ENCODE measurements around the gene HSD17B13.

The HSD17B13 gene, protein sequence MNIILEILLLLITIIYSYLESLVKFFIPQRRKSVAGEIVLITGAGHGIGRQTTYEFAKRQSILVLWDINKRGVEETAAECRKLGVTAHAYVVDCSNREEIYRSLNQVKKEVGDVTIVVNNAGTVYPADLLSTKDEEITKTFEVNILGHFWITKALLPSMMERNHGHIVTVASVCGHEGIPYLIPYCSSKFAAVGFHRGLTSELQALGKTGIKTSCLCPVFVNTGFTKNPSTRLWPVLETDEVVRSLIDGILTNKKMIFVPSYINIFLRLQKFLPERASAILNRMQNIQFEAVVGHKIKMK

DNA sequence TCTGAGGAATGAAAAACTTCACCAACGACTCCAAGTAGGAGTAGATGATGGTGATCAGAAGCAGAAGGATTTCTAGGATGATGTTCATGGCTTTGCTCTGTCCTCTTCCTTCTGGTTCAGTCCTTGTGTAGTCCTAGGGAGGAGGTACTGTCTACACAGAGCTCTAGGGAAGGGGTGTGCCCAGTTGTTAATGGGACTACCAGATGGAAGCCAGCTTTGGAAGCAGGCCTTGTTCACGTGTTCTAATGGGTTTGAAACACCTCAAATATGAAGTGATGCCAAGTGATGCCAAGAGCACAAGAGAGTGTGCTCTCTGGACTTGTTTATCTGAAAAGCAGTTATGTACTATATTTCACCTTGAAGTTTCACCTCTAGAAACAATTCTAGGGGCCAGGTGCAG is at the start of gene HSD17B13:
HSD17B13 (minus strand) TSS at position 129 of the 400 bp plus-strand sequence; CDS start at position 88, 41 bp downstream.
- DNase-seq: no peak

- no peak for DNase-seq
Measured at GRCh38 chr4:87370068-87370467, 47.4 kb upstream of the HSD17B13 start.

DNA sequence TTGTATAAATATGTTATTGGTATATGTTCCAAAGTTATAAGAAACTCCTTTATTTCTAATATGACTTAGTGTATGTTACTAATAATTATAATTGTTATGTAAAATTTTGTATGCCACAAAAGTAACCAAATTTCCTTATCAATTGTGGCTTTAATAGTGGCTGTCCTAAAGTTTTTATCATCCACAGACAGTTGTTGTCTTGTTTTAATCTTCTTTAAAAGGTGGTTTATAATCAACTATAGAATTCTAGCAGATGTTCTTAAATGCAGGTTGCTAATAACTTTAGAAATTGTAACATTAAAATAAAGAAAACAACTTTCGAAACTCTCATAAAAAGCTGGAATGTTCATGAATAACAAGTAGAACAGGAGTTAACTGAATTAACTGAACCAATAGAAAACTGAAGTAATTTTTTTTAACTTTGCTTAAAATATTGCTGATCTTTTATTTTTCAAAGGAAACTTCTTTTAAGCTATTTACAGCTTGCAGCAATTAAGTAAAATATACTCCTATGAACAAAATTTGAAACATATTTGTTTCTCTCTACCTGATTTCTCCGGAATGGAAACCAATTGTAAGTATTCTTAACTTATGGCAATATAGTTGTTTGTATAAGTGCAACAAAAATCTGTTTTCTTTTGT is 44.0 kb upstream of the HSD17B13 start:
- peak; percentile 77 for DNase-seq

DNA sequence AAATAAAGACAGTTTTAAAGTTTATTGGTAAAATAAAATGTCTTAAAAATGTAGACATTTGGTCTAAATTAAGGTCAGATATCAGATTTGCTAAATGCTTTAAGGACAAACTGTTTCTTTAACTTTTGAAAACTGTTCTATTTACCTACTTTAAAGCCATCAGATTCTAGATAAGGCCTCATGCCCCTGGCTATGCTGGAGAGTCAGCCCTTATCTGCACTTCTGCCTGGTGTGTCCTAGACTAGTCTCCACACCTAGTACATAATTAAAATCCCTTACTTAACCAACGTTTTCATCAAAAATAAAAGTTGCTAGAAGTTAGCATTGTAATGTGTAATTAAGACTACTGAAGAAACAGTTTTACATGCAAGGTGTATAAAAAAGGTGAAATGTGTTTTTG is 42.7 kb upstream of the HSD17B13 start:
- peak; percentile 61 for DNase-seq

GRCh38 chr4:87363552-87363951 is 40.9 kb upstream of the HSD17B13 start:
- no peak for DNase-seq

DNA sequence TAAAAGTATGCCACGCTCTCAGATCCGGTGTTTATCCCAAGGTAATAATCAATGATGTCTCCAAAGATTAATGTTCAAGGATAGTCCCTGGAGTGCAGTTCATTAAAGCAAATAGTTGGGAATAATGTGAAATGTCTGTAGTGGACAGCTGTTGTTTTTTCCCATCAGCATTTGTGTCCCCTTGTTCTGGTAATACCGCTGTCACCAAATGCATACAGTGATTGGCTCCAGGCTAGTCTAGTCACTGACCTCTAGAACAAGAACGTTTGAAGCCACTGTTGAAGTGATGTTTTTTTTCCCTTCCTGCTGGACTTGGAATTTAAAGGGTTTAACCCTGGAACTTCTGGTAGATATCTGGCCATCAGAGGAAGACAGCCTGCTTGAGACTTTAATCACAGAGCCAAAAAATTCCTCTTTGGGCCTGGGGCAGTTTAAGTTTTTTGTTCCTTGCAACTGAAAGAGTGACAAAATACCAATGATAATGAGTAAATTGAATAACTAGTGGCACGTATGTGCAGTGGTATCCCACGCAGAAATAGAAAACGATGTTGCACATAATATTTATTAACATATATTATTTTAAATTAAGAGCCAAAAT is 37.8 kb upstream of the HSD17B13 start:
- DNase-seq: no peak

- DNase-seq: no peak
Measured at GRCh38 chr4:87359258-87359657, 36.6 kb upstream of the HSD17B13 start.

DNA sequence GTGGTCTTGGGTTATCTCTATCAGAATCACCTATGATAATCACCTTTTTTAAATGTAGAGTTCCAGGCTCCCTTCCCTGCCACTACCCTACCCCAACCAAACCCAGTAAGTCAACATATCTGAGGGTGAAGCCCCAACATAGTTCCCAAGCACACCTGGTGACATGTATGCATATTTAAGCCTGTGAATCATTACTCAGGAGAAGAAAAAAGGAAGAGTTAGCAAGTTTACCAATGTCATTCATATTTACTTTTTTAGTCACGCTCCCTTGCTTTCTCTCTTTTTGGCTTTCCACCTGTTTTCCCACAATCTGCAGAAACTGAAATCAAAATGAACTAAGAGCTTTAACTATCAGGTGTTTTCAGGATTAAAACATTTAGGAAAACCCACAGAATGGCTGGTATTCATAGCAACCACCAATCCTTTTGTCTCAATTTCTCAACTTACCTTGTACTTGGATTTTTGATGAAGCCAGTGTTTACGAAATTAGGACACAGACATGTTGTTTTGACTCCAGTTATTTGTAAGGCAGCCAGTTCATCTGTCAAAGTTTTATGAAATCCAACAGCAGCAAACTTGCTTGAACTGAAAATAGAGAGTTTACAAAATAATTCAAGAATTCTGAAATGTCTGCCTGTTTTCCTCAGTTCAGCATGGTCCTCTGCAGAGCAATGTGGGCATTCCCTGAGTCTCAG is 34.3 kb upstream of the HSD17B13 start:
- DNase-seq: no peak

DNA sequence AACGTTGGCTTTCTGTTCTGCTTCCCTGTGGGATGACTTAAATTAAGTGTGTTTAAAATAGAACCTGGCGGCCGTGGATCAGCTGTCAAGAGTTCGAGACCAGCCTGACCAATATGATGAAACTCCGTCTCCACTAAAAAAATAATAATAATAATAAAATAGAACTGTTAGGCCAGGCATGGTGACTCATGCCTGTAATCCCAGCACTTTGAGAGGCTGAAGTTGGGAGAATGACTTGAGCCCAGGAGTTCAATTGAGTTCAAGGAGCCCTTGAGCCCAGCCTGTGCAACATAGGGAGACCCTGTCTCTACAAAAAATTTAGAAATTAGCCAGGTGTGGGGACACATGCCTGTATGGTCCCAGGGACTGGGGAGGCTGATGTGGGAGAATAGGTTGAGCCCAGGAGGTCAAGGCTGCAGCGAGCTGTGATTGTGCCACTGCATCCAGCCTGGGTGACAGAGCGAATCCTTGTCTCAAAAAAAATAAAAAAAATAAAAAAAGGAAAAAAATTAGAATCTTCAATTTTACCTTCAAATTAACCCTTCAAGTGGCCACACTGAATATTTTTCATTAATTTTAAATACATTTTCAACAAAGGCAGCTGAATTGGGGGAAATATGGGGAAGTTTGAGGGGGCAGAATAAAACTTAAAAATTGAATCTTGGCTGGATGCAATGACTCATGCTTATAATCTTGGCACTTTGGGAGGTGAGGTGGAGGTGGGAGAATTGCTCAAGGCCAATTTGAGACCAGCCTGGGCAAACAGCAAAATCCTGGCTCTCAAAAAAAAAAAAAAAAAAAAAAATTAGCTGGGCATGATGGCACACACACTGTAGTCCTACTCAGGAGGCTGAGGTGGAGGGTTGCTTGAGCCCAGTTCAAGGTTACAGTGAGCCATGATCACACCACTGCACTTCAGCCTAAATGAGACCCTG is 31.8 kb upstream of the HSD17B13 start:
- DNase-seq: no peak

DNA sequence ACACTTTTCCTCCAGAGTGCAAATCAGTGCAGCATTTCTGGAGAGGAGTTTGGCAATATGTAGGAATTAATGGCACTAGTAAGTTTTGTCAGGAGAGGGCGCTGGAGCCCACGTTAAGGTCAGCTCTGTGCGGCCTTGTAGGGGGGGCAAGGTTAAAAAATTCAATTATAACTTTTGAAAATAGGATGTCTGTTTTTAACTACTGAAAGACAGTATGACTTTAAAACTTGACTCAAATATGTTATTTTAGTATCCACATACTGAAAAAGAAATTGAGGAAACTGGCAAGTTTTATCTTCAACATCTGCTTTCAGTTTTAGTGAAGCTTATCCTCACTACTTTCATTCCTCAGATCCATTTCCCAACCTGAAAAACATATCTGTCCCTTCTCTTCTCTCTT is 30.9 kb upstream of the HSD17B13 start:
- DNase-seq: peak; percentile 68

DNA sequence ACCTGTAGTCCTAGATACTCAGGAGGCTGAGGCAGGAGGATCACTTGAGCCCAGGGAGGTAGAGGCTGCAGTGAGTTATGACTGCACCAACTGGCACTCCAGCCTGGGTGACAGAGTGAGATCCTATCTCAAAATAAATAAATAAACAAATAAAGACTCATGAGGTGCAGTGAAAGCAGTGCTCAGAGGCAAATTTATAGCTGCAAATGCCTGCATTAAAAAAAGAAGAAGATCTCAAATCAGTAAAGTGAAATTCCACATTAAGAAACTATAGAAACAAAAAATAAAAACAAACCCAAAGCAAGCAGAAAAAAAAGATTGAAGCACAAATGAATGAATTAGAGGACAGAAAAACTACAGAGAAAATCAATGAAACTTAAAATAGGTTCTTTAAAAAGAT is 22.5 kb upstream of the HSD17B13 start:
- DNase-seq: no peak

DNA sequence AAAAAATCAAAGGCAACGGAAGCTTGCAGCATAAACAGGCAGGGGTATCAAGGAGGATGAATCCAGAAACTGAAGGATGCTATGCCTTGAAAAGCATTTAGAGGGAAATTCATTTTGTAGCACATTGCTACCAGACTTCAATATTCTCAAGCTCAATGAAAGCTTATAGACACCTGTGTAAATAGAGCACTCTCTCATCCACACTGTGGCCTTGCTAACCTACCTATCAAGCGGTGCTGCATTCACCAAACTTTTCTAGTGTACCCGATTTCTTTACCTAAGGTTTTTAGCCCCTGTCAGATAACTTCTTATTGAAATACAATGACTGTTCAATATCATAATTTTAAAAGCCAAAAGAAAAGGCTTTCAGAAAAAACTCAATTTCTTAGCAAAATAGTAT is 20.2 kb upstream of the HSD17B13 start:
- no peak for DNase-seq

GRCh38 chr4:87341954-87342635 is 19.4 kb upstream of the HSD17B13 start:
- DNase-seq: peak; percentile 33

DNA sequence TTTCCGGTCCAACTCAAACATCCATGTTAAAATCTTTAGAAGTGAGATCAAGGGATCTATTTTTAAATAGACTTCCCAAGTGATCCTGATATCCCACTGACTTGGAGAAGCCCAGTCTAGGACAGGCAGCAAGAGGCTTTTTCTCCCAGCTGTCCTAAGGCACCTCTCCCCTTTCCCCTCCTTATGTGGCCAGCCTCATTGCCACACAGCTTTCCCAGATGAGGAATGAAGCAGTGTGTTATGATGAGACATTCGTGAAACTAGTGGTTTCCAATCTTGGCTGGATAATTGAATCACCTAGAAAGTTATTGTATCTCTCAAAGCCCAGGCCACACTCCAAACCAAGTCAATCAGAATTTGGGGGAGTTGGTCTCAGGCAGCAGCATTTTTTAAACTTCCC is 16.8 kb upstream of the HSD17B13 start:
- no peak for DNase-seq

DNA sequence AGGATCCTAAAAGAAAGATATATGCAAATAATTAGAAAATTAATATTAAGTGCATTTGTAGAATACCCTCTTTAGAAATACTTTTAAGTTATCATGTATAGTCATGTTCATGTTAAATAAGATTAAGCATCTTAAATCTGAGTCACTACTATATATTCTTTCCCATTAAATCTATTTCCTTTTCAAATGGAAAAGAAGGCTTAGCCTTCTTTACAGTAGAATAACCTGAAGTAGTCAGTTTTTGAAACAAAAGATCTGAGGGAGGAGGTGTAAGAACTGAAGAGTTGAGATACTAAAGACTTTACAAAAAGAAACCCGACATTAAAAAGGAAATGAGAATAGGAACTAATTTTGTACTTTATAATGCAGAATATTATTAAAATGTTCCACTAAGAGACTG is 14.7 kb upstream of the HSD17B13 start:
- DNase-seq: no peak

DNA sequence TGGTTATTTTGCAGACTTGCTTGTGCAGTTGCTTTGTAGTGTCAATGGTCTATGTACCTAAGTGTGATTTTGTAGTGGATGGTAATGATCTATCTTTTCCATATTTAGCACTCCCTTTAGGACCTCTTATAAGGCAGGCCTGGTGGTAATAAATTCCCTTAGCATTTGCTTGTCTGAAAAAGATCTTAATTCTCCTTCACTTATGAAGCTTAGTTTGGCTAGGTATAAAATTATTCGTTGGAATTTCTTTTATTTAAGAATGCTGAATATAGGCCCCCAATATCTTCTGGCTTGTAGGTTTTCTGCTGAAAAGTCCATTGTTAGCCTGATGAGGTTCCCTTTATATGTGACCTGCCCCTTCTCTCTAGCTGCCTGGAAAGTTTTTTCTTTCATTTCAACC is 10.6 kb upstream of the HSD17B13 start:
- no peak for DNase-seq

- DNase-seq: no peak
Measured at GRCh38 chr4:87330761-87331160, 8.1 kb upstream of the HSD17B13 start.

DNA sequence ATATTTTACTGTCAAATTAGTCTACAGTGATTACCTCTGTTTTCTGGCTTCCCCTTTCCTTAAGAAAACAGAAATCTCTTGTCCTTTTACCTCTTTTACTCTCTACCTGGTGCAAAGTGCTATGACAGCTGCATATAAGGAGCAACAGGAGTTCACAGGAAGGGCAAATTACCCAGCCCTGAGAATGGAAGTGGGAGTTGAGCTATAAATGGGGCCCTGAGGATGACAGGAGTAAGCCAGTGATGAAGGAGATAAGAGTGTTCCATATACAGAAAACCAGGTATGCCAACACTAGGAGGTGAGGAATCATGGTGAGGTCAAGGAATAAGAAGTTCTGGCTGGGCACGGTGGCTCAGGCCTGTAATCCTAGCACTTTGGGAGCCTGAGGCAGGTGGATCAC is 4.5 kb upstream of the HSD17B13 start:
- no peak for DNase-seq

- no peak for DNase-seq
Measured at GRCh38 chr4:87326460-87326859, 3.8 kb upstream of the HSD17B13 start.

- DNase-seq: no peak
Measured at GRCh38 chr4:87321888-87322287, 794 bp downstream of the HSD17B13 start.

DNA sequence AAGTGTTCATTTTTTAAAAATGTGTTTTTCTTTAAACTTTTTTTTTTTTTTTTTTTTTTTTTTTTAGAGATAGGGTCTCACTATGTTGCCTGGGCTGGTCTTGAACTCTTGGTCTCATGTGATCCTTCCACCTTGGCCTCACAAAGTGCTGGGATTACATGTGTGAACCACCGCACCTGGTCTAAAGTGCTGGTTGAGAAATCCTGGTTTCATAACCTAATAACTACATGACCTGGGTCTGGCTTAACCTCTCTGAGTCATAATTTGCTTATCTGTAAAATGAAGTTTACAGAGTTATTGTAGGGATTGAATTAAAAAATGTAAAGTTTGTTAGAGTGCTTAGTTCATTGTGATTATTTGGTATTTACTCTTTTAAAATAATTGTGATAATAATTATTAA is 5.2 kb downstream of the HSD17B13 start:
- no peak for DNase-seq

DNA sequence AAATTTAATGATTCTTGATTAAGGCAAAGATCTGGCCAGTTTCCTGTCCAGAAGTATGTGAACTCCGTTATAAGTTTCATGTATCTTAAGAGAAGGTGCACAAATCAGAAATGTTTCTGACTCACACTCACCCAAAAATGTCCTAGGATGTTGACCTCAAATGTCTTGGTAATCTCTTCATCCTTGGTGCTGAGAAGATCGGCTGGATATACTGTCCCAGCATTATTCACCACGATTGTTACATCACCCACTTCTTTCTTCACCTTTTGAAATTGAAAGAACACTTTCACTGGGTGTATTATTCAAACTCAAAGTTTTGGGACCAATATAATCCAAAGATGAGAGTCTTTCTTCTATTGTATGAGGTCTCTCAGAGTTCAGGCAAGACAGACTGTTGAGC is 5.7 kb downstream of the HSD17B13 start:
- DNase-seq: no peak

Measured in hematopoietic multipotent progenitor cell treated with erythropoietin and hydrocortisone succinate and interleukin-3 and kit ligand, for 8 days (in vitro differentiated cells).